ENCODE data around the gene LCORL.
A peak's percentile ranks its signal among the peaks of the same experiment; 100 is the strongest.

The LCORL gene

DNA sequence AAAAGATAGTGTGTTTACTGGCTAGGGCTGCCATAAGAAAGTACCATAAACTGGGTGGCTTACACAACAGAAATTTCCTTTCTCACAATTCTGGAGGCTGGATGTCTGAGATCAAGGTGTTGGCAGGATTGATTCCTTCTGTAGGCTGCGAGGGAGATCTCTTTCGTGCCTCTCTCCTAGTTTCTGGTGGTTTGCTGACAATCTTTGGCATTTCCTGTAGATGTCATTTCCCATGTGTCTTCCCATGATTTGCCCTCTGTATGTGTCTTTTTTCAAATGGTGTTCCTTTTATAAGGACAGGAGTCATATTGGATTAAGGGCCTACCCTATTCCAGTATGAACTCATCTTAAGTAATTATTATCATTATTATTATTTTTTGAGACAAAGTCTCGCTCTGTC lies 27.9 kb upstream of the LCORL start:
- Histone ChIP-seq H3F3A (ENCODE audit: low read depth) (no peaks in the 10 kb centered on the region), H4K20me1 (ENCODE audit: insufficient read depth, low read length, poor library complexity, severe bottlenecking) (no peaks in the 10 kb centered on the region), H3K9me3 (ENCODE audit: insufficient read depth, low read depth, low read length) (no peaks in the 10 kb centered on the region), H3K9me2 (replicated peaks; ENCODE audit: low read depth, low read length) (no peaks in the 10 kb centered on the region; the same call in 1 of the 2 replicates), H3K4me1 (ENCODE audit: insufficient read depth, low read length, poor library complexity, severe bottlenecking) (no peaks in the 10 kb centered on the region), H3K9ac (ENCODE audit: low read depth, low read length, poor library complexity, severe bottlenecking) (no peak overlapping the region), H3K36me3 (ENCODE audit: insufficient read depth, low read length) (no peaks in the 10 kb centered on the region), H3K4me3 (ENCODE audit: low read length, poor library complexity, severe bottlenecking) (no peak overlapping the region), H3K79me2 (ENCODE audit: insufficient read depth, low read length) (no peaks in the 10 kb centered on the region), H3K27me3 (ENCODE audit: insufficient read depth, low read length, poor library complexity, severe bottlenecking) (peaks cover 10% of the 10 kb centered on the region), H2AFZ (ENCODE audit: low read length) (no peak overlapping the region), H3K4me2 (ENCODE audit: low read depth, low read length, poor library complexity, severe bottlenecking) (no peak overlapping the region)
- no peak for TF ChIP-seq EZH2phosphoT487 (IDR thresholded peaks at IDR 0.05; ENCODE audit: borderline replicate concordance)
- TF ChIP-seq, protein P1, sequence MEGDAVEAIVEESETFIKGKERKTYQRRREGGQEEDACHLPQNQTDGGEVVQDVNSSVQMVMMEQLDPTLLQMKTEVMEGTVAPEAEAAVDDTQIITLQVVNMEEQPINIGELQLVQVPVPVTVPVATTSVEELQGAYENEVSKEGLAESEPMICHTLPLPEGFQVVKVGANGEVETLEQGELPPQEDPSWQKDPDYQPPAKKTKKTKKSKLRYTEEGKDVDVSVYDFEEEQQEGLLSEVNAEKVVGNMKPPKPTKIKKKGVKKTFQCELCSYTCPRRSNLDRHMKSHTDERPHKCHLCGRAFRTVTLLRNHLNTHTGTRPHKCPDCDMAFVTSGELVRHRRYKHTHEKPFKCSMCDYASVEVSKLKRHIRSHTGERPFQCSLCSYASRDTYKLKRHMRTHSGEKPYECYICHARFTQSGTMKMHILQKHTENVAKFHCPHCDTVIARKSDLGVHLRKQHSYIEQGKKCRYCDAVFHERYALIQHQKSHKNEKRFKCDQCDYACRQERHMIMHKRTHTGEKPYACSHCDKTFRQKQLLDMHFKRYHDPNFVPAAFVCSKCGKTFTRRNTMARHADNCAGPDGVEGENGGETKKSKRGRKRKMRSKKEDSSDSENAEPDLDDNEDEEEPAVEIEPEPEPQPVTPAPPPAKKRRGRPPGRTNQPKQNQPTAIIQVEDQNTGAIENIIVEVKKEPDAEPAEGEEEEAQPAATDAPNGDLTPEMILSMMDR (conservative IDR thresholded peaks at IDR 0.05; ENCODE audit: low read length) = no peak

DNA sequence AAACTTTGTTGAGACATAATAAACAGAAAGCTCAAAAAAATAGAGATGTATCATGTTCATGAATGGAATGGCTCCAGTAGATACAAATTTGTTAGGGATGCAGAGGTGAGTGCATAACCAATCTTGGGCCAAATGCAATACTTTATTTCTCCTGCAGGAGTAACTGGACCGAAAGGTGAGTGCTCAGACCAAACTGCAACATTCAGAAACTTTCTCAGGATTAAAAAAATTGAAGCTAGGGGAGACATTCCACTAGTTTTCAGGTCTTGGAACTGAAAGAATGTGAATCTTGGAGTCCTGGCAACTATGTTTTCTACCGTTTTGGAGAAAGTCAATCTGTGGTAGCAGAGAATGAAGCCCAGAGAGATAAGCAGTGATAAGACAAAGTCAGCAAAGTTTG lies 21.2 kb upstream of the LCORL start:
- H3K9ac ChIP-seq (ENCODE audit: low read depth, low read length, poor library complexity, severe bottlenecking) = no peak overlapping the region
- H3K4me1 ChIP-seq (ENCODE audit: insufficient read depth, low read length, poor library complexity, severe bottlenecking) = no peaks in the 10 kb centered on the region
- H3K9me3 ChIP-seq (ENCODE audit: insufficient read depth, low read depth, low read length) = no peaks in the 10 kb centered on the region
- no peak overlapping the region for H2AFZ ChIP-seq (ENCODE audit: low read length)
- no peaks in the 10 kb centered on the region for H3K79me2 ChIP-seq (ENCODE audit: insufficient read depth, low read length)
- TF ChIP-seq EZH2phosphoT487 (IDR thresholded peaks at IDR 0.05; ENCODE audit: borderline replicate concordance) = no peak
- TF ChIP-seq, protein P1 (conservative IDR thresholded peaks at IDR 0.05; ENCODE audit: low read length) = peak; percentile 37
- H3K27me3 ChIP-seq (ENCODE audit: insufficient read depth, low read length, poor library complexity, severe bottlenecking) = no peaks in the 10 kb centered on the region
- H3K4me3 ChIP-seq (ENCODE audit: low read length, poor library complexity, severe bottlenecking) = no peak overlapping the region
- no peaks in the 10 kb centered on the region for H3F3A ChIP-seq (ENCODE audit: low read depth)
- H4K20me1 ChIP-seq (ENCODE audit: insufficient read depth, low read length, poor library complexity, severe bottlenecking) = no peaks in the 10 kb centered on the region
- no peaks in the 10 kb centered on the region for H3K36me3 ChIP-seq (ENCODE audit: insufficient read depth, low read length)
- no peak overlapping the region for H3K4me2 ChIP-seq (ENCODE audit: low read depth, low read length, poor library complexity, severe bottlenecking)
- H3K9me2 ChIP-seq (replicated peaks; ENCODE audit: low read depth, low read length) = no peaks in the 10 kb centered on the region

DNA sequence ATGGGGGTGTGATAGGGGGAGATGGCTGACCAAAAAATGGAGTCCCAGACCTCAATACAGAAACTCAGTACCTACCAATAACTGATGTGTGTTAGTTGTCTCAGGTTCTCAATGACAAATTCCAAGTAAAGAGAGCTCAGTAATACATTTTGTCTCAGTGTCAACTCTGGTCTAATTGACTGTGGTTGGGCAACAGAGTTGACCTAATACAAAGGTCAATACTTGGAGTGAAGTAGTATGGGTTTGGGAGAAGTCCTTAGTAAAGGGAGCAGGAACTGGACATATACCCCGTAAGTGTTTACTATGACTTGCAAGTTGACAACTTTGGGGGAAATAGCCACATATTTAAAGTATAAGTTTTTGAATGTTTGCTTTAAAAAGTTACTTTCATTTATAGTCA lies 20.5 kb upstream of the LCORL start:
- Histone ChIP-seq H3K36me3 (ENCODE audit: insufficient read depth, low read length) (no peaks in the 10 kb centered on the region), H3K4me2 (ENCODE audit: low read depth, low read length, poor library complexity, severe bottlenecking) (no peak overlapping the region), H3K4me1 (ENCODE audit: insufficient read depth, low read length, poor library complexity, severe bottlenecking) (no peaks in the 10 kb centered on the region), H3K9me3 (ENCODE audit: insufficient read depth, low read depth, low read length) (no peaks in the 10 kb centered on the region), H3K9me2 (replicated peaks; ENCODE audit: low read depth, low read length) (no peaks in the 10 kb centered on the region), H3K27me3 (ENCODE audit: insufficient read depth, low read length, poor library complexity, severe bottlenecking) (no peaks in the 10 kb centered on the region), H3K79me2 (ENCODE audit: insufficient read depth, low read length) (no peaks in the 10 kb centered on the region), H2AFZ (ENCODE audit: low read length) (no peak overlapping the region), H3K9ac (ENCODE audit: low read depth, low read length, poor library complexity, severe bottlenecking) (no peak overlapping the region), H4K20me1 (ENCODE audit: insufficient read depth, low read length, poor library complexity, severe bottlenecking) (no peaks in the 10 kb centered on the region), H3K4me3 (ENCODE audit: low read length, poor library complexity, severe bottlenecking) (no peak overlapping the region), H3F3A (ENCODE audit: low read depth) (no peaks in the 10 kb centered on the region)
- TF ChIP-seq EZH2phosphoT487 (IDR thresholded peaks at IDR 0.05; ENCODE audit: borderline replicate concordance) = no peak
- TF ChIP-seq, protein P1 (conservative IDR thresholded peaks at IDR 0.05; ENCODE audit: low read length) = no peak
